Central memory CD8-positive, alpha-beta T cell (primary cell): Measurements from ENCODE around the gene RNF208.

Source experiments
- ATAC-seq: fragments of 150-1000 bp; cut with Tn5 transposase; replicated peaks from 2 replicates; pipeline ENCODE4 v1.10.0; 2022; ENCODE audit warnings: mild to moderate bottlenecking, moderate FRiP score, moderate number of reproducible peaks; ENCODE audit not compliant: poor library complexity, severe bottlenecking; ENCODE audit errors: extremely low read depth
- DNase-seq, 2 donors: peaks; one replicate each; pipeline ENCODE4 v3.0.0; 2021; ENCODE audit warnings: low spot score in 2 of 2
- H3K27ac Mint-ChIP-seq: one replicate; pipeline ENCODE4 v1.8.0; 2022; ENCODE audit warnings: low read depth, mild to moderate bottlenecking, moderate library complexity, mixed read lengths
- H3K27me3 Mint-ChIP-seq: one replicate; pipeline ENCODE4 v1.8.0; 2022; ENCODE audit warnings: mixed read lengths
- H3K36me3 Mint-ChIP-seq: one replicate; pipeline ENCODE4 v1.8.0; 2022; ENCODE audit warnings: mild to moderate bottlenecking, moderate library complexity, mixed read lengths; ENCODE audit not compliant: insufficient read depth
- H3K4me1 Mint-ChIP-seq: one replicate; pipeline ENCODE4 v1.8.0; 2022; ENCODE audit warnings: mixed read lengths
- H3K4me3 Mint-ChIP-seq: one replicate; pipeline ENCODE4 v1.8.0; 2022; ENCODE audit warnings: mild to moderate bottlenecking, moderate library complexity, mixed read lengths
- H3K9me3 Mint-ChIP-seq: one replicate; pipeline ENCODE4 v1.8.0; 2022; ENCODE audit warnings: mixed read lengths

RNF208 gene

GRCh38 chr9:137181680-137182079 lies 40.4 kb downstream of the RNF208 start:
- Mint-ChIP-seq H3K27ac (peak overlapping the region; percentile 38), H3K27me3 (no peaks in the 10 kb centered on the region), H3K36me3 (peaks cover 25% of the 10 kb centered on the region), H3K9me3 (no peaks in the 10 kb centered on the region), H3K4me3 (no peak overlapping the region), H3K4me1 (peaks cover 10% of the 10 kb centered on the region)
- ATAC-seq (no peak), DNase-seq (no peak)

GRCh38 chr9:137180491-137180890 lies 41.5 kb downstream of the RNF208 start:
- DNase-seq = no peak
- H3K27me3 Mint-ChIP-seq = no peaks in the 10 kb centered on the region
- ATAC-seq = no peak
- H3K27ac Mint-ChIP-seq = no peak overlapping the region
- H3K36me3 Mint-ChIP-seq = peaks cover 27% of the 10 kb centered on the region
- H3K9me3 Mint-ChIP-seq = no peaks in the 10 kb centered on the region
- H3K4me1 Mint-ChIP-seq = peaks cover 16% of the 10 kb centered on the region
- H3K4me3 Mint-ChIP-seq = no peak overlapping the region

DNA sequence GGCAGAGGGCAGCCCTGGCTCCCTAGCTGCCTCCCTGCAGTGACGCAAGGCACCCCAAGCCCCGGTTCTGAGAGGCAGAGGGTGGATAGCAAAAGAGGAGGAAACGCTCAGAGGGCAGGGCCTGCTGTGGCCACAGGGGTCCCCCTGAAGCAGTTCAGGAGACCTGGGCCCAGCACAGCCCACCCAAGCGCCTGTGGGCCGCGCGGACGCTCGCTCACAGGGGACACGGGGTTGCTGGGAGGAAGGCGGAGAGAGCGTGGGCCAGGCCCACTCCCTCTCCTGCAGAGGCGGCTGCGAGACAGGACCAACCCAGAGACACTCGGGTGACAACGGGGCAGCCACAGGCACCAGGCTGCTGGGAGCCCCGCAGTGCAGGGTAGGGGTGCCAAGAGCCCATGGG lies 42.3 kb downstream of the RNF208 start:
- Mint-ChIP-seq H3K27me3 (no peaks in the 10 kb centered on the region), H3K4me3 (peak overlapping the region; percentile 34), H3K4me1 (peaks cover 16% of the 10 kb centered on the region), H3K9me3 (no peaks in the 10 kb centered on the region), H3K27ac (peak overlapping the region; percentile 46), H3K36me3 (peaks cover 27% of the 10 kb centered on the region)
- no peak for ATAC-seq
- no peak for DNase-seq

DNA sequence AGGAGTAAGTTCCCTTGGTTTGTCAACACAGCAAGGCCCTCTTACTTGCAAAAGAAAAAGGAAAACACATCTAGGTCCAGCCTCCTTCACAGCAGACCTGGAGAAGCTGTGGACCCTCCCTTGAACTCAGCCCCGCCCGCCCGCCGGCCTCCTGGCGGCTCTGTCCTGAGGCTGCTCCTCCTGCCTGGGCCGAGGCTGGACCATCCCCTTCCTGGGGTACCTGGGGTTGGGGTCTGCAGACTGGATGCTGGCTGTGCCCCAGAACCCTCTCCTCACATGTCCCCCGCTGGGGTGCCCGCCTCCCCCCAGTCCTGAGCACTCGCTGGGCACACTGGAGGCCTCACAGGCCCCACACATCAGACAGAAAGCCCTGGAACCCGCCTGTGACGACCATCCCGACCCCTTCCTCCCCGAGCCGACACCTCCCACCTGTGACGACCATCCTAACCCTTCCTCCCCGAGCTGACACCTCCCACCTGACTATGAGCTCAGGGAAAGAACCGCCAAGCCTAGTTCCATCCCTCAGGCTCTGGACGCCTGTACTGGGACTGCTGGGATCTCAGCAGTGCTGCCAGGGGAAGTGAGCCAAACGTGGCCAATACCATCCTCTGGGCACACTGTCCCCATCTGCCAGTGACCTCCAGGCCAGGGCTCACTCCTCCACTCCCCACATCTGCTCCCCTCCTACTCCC lies 43.0 kb downstream of the RNF208 start:
- no peak for DNase-seq
- Mint-ChIP-seq H3K4me1 (peaks cover 10% of the 10 kb centered on the region), H3K4me3 (peak overlapping the region; percentile 34), H3K9me3 (no peaks in the 10 kb centered on the region), H3K36me3 (peaks cover 27% of the 10 kb centered on the region), H3K27ac (peak overlapping the region; percentile 46), H3K27me3 (no peaks in the 10 kb centered on the region)
- no peak for ATAC-seq

GRCh38 chr9:137178201-137178938 lies 43.7 kb downstream of the RNF208 start:
- Mint-ChIP-seq H3K9me3 (no peaks in the 10 kb centered on the region), H3K4me3 (no peak overlapping the region), H3K4me1 (peaks cover 7% of the 10 kb centered on the region), H3K36me3 (peaks cover 26% of the 10 kb centered on the region), H3K27ac (no peak overlapping the region), H3K27me3 (no peaks in the 10 kb centered on the region)
- DNase-seq (no peak), ATAC-seq (no peak)

DNA sequence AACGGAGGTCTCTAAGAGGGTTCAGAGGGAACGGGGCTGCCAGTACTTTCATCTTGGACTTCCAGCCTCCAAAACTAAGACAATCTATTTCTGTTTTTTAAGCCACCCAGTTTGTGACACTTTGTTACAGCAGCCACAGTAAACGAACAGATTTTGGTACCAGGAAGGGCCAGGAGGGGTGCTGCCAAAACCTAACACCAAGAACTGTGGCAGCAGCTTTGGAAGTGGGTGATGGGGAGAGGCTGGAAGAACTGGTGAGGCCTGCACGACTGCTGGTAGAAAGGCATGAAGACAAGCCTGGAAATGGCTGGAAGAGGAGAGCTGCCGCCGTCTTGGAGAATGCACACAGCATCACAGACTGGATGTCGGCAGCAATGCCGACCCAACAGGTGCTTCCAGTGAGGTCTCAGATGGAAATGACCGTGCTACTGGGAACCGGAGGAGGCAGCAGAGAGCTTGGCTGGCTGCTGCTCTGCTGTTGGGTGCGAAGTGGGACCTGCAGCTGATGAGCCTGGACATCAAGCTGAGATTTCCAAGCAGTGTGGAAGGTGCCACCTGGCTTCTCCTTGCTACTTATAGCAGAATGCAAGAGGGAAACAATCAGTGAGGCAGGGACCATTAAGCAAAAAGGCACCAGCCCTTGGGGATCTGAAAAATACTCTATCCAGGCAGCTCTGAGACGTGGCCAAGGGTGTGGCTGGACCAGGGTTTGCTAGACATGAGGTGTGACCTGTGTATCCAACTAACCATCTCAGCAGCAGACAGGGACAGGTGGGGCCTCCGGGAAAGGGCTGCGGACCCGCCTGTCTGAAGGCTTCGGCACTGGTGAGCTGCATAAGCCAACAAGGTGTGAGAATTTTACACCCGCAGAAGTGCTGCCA lies 45.5 kb downstream of the RNF208 start:
- Mint-ChIP-seq H3K36me3 (peaks cover 20% of the 10 kb centered on the region), H3K9me3 (no peaks in the 10 kb centered on the region), H3K27me3 (no peaks in the 10 kb centered on the region), H3K4me1 (peaks cover 7% of the 10 kb centered on the region), H3K27ac (peak overlapping the region; percentile 70), H3K4me3 (no peak overlapping the region)
- DNase-seq = no peak
- no peak for ATAC-seq

DNA sequence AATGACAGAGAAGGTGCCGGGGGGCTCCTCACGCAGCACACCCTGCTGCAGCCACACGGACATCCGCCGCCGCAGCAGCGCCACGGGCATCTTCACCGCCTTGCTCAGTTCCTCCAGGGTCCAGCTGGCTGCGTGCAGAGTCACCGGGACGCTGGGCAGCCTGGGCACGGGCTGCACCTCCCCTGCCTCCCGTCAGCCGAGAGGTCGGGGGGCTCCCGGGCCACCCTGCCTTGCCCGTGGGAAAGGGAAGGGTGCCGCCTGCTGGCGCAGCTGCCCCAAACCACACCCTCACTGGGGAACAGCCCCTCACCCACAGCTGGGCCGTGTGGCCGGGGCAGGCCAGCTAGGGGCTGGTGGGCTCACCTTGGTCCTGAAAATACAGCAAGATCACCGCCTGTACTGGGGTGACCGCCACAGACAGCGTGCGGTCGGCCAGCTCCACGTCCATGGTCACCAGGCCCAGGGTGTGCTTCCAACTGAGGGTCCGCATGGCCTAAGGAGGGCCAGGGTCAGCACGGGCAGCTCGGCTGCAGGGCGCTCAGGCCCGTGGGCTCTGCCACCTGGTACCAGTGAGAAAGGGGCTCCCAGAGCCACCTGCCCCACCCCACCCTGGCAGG lies 46.6 kb downstream of the RNF208 start:
- H3K36me3 Mint-ChIP-seq = peaks cover 20% of the 10 kb centered on the region
- peaks cover 5% of the 10 kb centered on the region for H3K27me3 Mint-ChIP-seq
- H3K4me3 Mint-ChIP-seq = no peak overlapping the region
- no peaks in the 10 kb centered on the region for H3K9me3 Mint-ChIP-seq
- ATAC-seq (no peak), DNase-seq (no peak)
- peaks cover 7% of the 10 kb centered on the region for H3K4me1 Mint-ChIP-seq
- no peak overlapping the region for H3K27ac Mint-ChIP-seq

DNA sequence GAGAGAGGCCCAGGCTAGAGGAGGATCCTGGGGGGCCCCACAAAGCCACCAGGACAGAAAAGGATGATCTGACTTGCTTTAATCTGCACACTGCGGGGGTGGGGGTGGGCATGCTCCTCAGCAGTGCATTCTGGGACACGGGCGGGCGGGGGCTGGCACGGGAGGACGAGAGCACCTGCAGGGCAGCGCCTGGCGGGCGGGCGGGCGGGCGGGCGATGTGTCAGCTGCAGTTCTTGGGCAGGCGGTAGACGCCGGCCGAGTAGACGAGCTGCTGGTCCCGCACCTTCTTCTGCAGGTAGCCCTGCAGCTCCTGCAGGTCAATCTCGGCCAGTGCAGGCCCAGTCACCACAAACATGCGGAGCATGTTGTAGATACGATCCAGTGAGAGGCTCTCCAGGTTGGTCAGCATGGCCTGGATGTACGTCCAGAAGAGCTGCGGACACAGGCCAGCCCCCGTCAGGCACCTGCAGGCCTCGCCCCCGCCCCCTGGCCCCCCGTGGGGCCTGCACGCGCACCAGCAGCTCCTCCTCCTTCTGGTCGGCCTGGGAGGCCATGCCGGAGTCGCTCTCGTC lies 47.2 kb downstream of the RNF208 start:
- Mint-ChIP-seq H3K27me3 (peaks cover 9% of the 10 kb centered on the region), H3K4me3 (no peak overlapping the region), H3K4me1 (peaks cover 7% of the 10 kb centered on the region), H3K9me3 (no peaks in the 10 kb centered on the region), H3K36me3 (peaks cover 21% of the 10 kb centered on the region), H3K27ac (no peak overlapping the region)
- DNase-seq (no peak), ATAC-seq (no peak)

- no peaks in the 10 kb centered on the region for H3K9me3 Mint-ChIP-seq
- peaks cover 17% of the 10 kb centered on the region for H3K36me3 Mint-ChIP-seq
- H3K4me1 Mint-ChIP-seq = peaks cover 7% of the 10 kb centered on the region
- H3K4me3 Mint-ChIP-seq = no peak overlapping the region
- peaks cover 9% of the 10 kb centered on the region for H3K27me3 Mint-ChIP-seq
- ATAC-seq (no peak), DNase-seq (no peak)
- no peak overlapping the region for H3K27ac Mint-ChIP-seq
Observed at GRCh38 chr9:137173796-137174664, 48.0 kb downstream of the RNF208 start.

GRCh38 chr9:137172901-137173795 lies 48.9 kb downstream of the RNF208 start:
- Mint-ChIP-seq H3K36me3 (peaks cover 13% of the 10 kb centered on the region), H3K27me3 (peaks cover 9% of the 10 kb centered on the region), H3K4me3 (no peak overlapping the region), H3K27ac (no peak overlapping the region), H3K9me3 (no peaks in the 10 kb centered on the region), H3K4me1 (peaks cover 11% of the 10 kb centered on the region)
- DNase-seq (no peak), ATAC-seq (no peak)
